Panc1 (cell line): ENCODE results near the gene GNLY.

Experiments
- CTCF ChIP-seq: fragments of 450-650 bp; IDR thresholded peaks from 2 replicates; pipeline ENCODE4 v1.5.1; 2017; ENCODE audit warnings: mild to moderate bottlenecking
- POLR2AphosphoS5 ChIP-seq: IDR thresholded peaks from 2 replicates; pipeline ENCODE4 v1.6.1; 2012; ENCODE audit warnings: mild to moderate bottlenecking, low read depth, low read length, moderate library complexity
- REST ChIP-seq, 2 experiments: IDR thresholded peaks; 2 replicates each; pipeline ENCODE4 v1.6.1; 2011 to 2012; ENCODE audit warnings: low read depth in 2 of 2, control low read depth in 1 of 2, low read length in 1 of 2, mild to moderate bottlenecking in 1 of 2, moderate library complexity in 1 of 2; ENCODE audit not compliant: insufficient read depth in 1 of 2

GRCh38 chr2:85695121-85695520 lies 963 bp downstream of the GNLY start:
- TF ChIP-seq CTCF (no peak), POLR2AphosphoS5 (no peak), REST (IDR thresholded peaks at IDR 0.05; ENCODE audit: insufficient read depth in 1 of 2, low read depth in 2 of 2, low read length in 1 of 2) (no peak)
